Gastrocnemius medialis (tissue), 4 donors: Measurements from ENCODE around the gene NTM.

ENCODE experiments used
- POLR2A ChIP-seq, 2 donors: fragments of 450-650 bp; IDR thresholded peaks; one replicate each; pipeline ENCODE4 v1.6.1; 2017; ENCODE audit warnings: antibody characterized with exemption in 2 of 2, mild to moderate bottlenecking in 2 of 2, moderate library complexity in 2 of 2
- TF ChIP-seq, protein P1 (sequence below), 5 experiments: fragments of 450-650 bp in 3 of 5; fragments of 200-600 bp in 2 of 5; sonication (generic) in 2 of 5; IDR thresholded peaks in 4 of 5; conservative IDR thresholded peaks in 1 of 5; 1 replicate in 4 of 5; 2 replicates in 1 of 5; pipeline ENCODE4 v1.5.1; 2016 to 2019; ENCODE audit warnings: antibody characterized with exemption in 5 of 5, mild to moderate bottlenecking in 3 of 5, moderate library complexity in 3 of 5

DNA sequence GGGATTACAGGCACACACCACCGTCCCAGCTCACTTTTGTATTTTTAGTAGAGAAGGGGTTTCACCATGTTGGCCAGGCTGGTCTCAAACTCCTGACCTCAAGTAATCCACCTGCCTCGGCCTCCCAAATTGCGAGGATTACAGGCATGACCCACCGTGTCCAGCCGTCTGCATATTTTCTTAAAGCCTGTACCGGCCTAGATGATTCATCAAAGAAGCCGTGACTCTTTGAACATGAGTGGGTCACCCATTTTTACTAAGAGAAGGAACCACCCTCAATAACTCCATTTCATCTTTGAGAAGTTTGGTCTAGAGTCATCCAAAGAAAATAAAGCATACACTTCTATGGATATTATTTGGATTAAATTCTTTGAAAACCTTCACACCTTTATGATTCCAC lies 388.3 kb downstream of the NTM start:
- TF ChIP-seq, protein P1, sequence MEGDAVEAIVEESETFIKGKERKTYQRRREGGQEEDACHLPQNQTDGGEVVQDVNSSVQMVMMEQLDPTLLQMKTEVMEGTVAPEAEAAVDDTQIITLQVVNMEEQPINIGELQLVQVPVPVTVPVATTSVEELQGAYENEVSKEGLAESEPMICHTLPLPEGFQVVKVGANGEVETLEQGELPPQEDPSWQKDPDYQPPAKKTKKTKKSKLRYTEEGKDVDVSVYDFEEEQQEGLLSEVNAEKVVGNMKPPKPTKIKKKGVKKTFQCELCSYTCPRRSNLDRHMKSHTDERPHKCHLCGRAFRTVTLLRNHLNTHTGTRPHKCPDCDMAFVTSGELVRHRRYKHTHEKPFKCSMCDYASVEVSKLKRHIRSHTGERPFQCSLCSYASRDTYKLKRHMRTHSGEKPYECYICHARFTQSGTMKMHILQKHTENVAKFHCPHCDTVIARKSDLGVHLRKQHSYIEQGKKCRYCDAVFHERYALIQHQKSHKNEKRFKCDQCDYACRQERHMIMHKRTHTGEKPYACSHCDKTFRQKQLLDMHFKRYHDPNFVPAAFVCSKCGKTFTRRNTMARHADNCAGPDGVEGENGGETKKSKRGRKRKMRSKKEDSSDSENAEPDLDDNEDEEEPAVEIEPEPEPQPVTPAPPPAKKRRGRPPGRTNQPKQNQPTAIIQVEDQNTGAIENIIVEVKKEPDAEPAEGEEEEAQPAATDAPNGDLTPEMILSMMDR (IDR thresholded peaks at IDR 0.05 in 4 of 5, conservative IDR thresholded peaks at IDR 0.05 in 1 of 5), result no peak
- no peak for TF ChIP-seq POLR2A (IDR thresholded peaks at IDR 0.05)
